HepG2 (cell line): ENCODE measurements around the gene SYCE3. TPM values are rescaled to one million over a fixed set of nuclear protein-coding genes. Genes with fewer than 3 reads are reported as not detected.

Experiments used
- CREB1 ChIP-seq, 2 experiments: fragments of 450-650 bp in 1 of 2; IDR thresholded peaks; 2 replicates each; pipeline ENCODE4 v1.6.1; 2016 to 2017; ENCODE audit warnings: control low read depth in 1 of 2, mild to moderate bottlenecking in 1 of 2, missing compliant biosample characterization in 1 of 2, missing genetic modification characterization in 1 of 2
- ERF ChIP-seq: IDR thresholded peaks from 2 replicates; pipeline ENCODE4 v1.6.1; 2018; ENCODE audit warnings: missing biosample characterization, missing genetic modification reagents
- FOXA3 ChIP-seq: IDR thresholded peaks from 2 replicates; pipeline ENCODE4 v1.6.1; 2016; ENCODE audit warnings: missing genetic modification reagents, missing compliant biosample characterization
- NRL ChIP-seq: sonication (generic); formaldehyde crosslinking; IDR thresholded peaks from 2 replicates; pipeline ENCODE4 v1.5.0; 2020; ENCODE audit warnings: missing genetic modification reagents, mild to moderate bottlenecking, moderate library complexity, borderline replicate concordance
- PCBP2 ChIP-seq: fragments of 200-400 bp; formaldehyde crosslinking; optimal IDR thresholded peaks from 2 replicates; pipeline ENCODE3; 2018; ENCODE audit warnings: low read length, low read depth; ENCODE audit not compliant: poor library complexity, severe bottlenecking
- SAP130 ChIP-seq: IDR thresholded peaks from 2 replicates; pipeline ENCODE4 v1.6.1; 2016; ENCODE audit warnings: low read depth
- SRF ChIP-seq: IDR thresholded peaks from 2 replicates; pipeline ENCODE4 v1.6.1; 2011; ENCODE audit warnings: mild to moderate bottlenecking, low read depth, low read length, moderate library complexity
- SRSF9 ChIP-seq: fragments of 200-400 bp; formaldehyde crosslinking; IDR thresholded peaks from 2 replicates; pipeline ENCODE4 v1.6.1; 2018; ENCODE audit warnings: borderline replicate concordance, mild to moderate bottlenecking, low read depth, low read length; ENCODE audit not compliant: insufficient read depth, poor library complexity, severe bottlenecking
- TBL1XR1 ChIP-seq: fragments of 150-350 bp; IDR thresholded peaks from 2 replicates; pipeline ENCODE4 v1.6.1; 2014; ENCODE audit warnings: borderline replicate concordance, low read length; ENCODE audit not compliant: partially characterized antibody
- ZNF180 ChIP-seq: sonication (generic); formaldehyde crosslinking; IDR thresholded peaks from 2 replicates; pipeline ENCODE4 v1.4.0; 2020; ENCODE audit warnings: low read depth, missing genetic modification reagents, borderline replicate concordance
- ZNF251 ChIP-seq: sonication (generic); formaldehyde crosslinking; IDR thresholded peaks from 2 replicates; pipeline ENCODE4 v1.9.0; 2021; ENCODE audit warnings: mild to moderate bottlenecking, missing genetic modification reagents
- ZNF3 ChIP-seq: IDR thresholded peaks from 2 replicates; pipeline ENCODE4 v1.7.0; 2017; ENCODE audit warnings: inconsistent platforms
- ZNF44 ChIP-seq: sonication (generic); formaldehyde crosslinking; IDR thresholded peaks from 2 replicates; pipeline ENCODE4 v1.5.1; 2020; ENCODE audit warnings: mild to moderate bottlenecking, missing genetic modification reagents
- ZNF598 ChIP-seq: sonication (generic); formaldehyde crosslinking; IDR thresholded peaks from 2 replicates; pipeline ENCODE4 v1.5.1; 2020; ENCODE audit warnings: mild to moderate bottlenecking, missing genetic modification reagents, borderline replicate concordance
- ZNF678 ChIP-seq: sonication (generic); formaldehyde crosslinking; IDR thresholded peaks from 2 replicates; pipeline ENCODE4 v1.4.0; 2020; ENCODE audit warnings: mild to moderate bottlenecking, missing genetic modification reagents
- polyA plus RNA-seq, 8 experiments: library from polyadenylated mRNA; depleted of rRNA in 3 of 8; stranded (reverse) in 7 of 8; unstranded in 1 of 8; fragments of >200 nt; fragmentation: Illumina TruSeq in 4 of 8; extraction: Trizol in 4 of 8; gene quantifications; 2 replicates each; pipeline versions ENCODE4 v1.2.1 to v1.2.3, GENCODE V29; 2011 to 2016; ENCODE audit warnings: low read depth in 4 of 8, missing spikeins in 1 of 8, mixed read lengths in 1 of 8; ENCODE audit not compliant: insufficient read depth in 1 of 8
- total RNA-seq, 5 experiments: library from RNA; depleted of rRNA; stranded (reverse); fragments of >200 nt; fragmentation: Illumina TruSeq; extraction: Trizol; gene quantifications; 2 replicates each; pipeline ENCODE4 v1.2.3, GENCODE V29; 2016; ENCODE audit warnings: low read depth in 1 of 5
- TF ChIP-seq, protein P1 (sequence below): sonication (generic); formaldehyde crosslinking; IDR thresholded peaks from 2 replicates; pipeline ENCODE4 v1.5.0; 2020; ENCODE audit warnings: mild to moderate bottlenecking, missing genetic modification reagents
- TF ChIP-seq, protein P2 (sequence below): sonication (generic); formaldehyde crosslinking; IDR thresholded peaks from 2 replicates; pipeline ENCODE4 v1.8.0; 2022; ENCODE audit warnings: mild to moderate bottlenecking, missing genetic modification reagents, moderate library complexity
- TF ChIP-seq, protein P3 (sequence below): sonication (generic); formaldehyde crosslinking; IDR thresholded peaks from 2 replicates; pipeline ENCODE4 v1.4.0; 2020; ENCODE audit warnings: missing genetic modification reagents, borderline replicate concordance
- TF ChIP-seq, protein P4 (sequence below): sonication (generic); formaldehyde crosslinking; IDR thresholded peaks from 2 replicates; pipeline ENCODE4 v1.4.0; 2020; ENCODE audit warnings: mild to moderate bottlenecking, missing genetic modification reagents
- TF ChIP-seq, protein P5 (sequence below): sonication (generic); formaldehyde crosslinking; IDR thresholded peaks from 2 replicates; pipeline ENCODE4 v1.4.0; 2020; ENCODE audit warnings: missing genetic modification reagents

The SYCE3 gene
- total and polyA plus RNA-seq, 2 of the 13 experiments (the other 11 are each of a cell fraction or from before 2014, with no cell fraction given) = not detected

DNA sequence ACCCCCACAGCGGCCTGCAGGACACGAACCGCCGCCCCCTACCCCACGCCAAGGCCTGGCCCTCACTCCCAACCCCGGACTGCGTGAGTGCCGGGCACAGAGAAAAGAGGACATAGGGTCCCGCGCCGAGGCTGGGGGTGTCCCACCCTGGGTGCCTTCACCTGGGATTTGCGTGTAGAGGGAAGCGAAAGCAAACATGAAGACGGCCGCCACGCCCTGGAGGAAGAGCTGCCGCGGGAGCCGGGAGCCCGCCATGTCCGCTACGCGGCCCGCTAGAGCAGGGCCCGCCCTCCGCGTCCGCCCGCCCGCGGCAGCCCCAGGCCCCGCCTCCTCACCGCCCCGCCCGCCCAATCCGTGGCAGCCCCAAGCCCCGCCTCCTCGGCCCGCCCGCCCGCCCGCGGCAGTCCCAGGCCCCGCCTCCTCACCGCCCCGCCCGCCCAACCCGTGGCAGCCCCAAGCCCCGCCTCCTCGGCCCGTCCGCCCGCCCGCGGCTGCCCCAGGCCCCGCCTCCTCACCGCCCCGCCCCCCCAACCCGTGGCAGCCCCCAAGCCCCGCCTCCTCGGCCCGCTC, 55.2 kb downstream of the SYCE3 start, which contains the start of gene LMF2 (continued):
- TF ChIP-seq, protein P1, sequence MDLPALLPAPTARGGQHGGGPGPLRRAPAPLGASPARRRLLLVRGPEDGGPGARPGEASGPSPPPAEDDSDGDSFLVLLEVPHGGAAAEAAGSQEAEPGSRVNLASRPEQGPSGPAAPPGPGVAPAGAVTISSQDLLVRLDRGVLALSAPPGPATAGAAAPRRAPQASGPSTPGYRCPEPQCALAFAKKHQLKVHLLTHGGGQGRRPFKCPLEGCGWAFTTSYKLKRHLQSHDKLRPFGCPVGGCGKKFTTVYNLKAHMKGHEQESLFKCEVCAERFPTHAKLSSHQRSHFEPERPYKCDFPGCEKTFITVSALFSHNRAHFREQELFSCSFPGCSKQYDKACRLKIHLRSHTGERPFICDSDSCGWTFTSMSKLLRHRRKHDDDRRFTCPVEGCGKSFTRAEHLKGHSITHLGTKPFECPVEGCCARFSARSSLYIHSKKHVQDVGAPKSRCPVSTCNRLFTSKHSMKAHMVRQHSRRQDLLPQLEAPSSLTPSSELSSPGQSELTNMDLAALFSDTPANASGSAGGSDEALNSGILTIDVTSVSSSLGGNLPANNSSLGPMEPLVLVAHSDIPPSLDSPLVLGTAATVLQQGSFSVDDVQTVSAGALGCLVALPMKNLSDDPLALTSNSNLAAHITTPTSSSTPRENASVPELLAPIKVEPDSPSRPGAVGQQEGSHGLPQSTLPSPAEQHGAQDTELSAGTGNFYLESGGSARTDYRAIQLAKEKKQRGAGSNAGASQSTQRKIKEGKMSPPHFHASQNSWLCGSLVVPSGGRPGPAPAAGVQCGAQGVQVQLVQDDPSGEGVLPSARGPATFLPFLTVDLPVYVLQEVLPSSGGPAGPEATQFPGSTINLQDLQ = no peak
- TF ChIP-seq ZNF180 = no peak
- TF ChIP-seq, protein P2, sequence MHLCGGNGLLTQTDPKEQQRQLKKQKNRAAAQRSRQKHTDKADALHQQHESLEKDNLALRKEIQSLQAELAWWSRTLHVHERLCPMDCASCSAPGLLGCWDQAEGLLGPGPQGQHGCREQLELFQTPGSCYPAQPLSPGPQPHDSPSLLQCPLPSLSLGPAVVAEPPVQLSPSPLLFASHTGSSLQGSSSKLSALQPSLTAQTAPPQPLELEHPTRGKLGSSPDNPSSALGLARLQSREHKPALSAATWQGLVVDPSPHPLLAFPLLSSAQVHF (CRISPR knock-in tag) = 0 out of 2 replicates have a peak, but pooled peaks have one; percentile 11
- TF ChIP-seq, protein P3, sequence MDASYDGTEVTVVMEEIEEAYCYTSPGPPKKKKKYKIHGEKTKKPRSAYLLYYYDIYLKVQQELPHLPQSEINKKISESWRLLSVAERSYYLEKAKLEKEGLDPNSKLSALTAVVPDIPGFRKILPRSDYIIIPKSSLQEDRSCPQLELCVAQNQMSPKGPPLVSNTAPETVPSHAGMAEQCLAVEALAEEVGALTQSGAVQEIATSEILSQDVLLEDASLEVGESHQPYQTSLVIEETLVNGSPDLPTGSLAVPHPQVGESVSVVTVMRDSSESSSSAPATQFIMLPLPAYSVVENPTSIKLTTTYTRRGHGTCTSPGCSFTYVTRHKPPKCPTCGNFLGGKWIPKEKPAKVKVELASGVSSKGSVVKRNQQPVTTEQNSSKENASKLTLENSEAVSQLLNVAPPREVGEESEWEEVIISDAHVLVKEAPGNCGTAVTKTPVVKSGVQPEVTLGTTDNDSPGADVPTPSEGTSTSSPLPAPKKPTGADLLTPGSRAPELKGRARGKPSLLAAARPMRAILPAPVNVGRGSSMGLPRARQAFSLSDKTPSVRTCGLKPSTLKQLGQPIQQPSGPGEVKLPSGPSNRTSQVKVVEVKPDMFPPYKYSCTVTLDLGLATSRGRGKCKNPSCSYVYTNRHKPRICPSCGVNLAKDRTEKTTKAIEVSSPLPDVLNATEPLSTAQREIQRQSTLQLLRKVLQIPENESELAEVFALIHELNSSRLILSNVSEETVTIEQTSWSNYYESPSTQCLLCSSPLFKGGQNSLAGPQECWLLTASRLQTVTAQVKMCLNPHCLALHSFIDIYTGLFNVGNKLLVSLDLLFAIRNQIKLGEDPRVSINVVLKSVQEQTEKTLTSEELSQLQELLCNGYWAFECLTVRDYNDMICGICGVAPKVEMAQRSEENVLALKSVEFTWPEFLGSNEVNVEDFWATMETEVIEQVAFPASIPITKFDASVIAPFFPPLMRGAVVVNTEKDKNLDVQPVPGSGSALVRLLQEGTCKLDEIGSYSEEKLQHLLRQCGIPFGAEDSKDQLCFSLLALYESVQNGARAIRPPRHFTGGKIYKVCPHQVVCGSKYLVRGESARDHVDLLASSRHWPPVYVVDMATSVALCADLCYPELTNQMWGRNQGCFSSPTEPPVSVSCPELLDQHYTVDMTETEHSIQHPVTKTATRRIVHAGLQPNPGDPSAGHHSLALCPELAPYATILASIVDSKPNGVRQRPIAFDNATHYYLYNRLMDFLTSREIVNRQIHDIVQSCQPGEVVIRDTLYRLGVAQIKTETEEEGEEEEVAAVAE (CRISPR knock-in tag) = no peak
- TF ChIP-seq ZNF44 = no peak
- TF ChIP-seq ERF (CRISPR knock-in tag) = 0 out of 2 replicates have a peak, but pooled peaks have one; percentile 25
- peak; percentile 28; the same call in 1 of the 2 replicates for TF ChIP-seq NRL (CRISPR knock-in tag)
- TF ChIP-seq ZNF678 (CRISPR knock-in tag) = no peak
- TF ChIP-seq TBL1XR1 = no peak
- TF ChIP-seq, protein P4, sequence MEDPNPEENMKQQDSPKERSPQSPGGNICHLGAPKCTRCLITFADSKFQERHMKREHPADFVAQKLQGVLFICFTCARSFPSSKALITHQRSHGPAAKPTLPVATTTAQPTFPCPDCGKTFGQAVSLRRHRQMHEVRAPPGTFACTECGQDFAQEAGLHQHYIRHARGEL (CRISPR knock-in tag) = no peak
- TF ChIP-seq SRF = no peak
- TF ChIP-seq ZNF251 (CRISPR knock-in tag) = no peak
- TF ChIP-seq, protein P5, sequence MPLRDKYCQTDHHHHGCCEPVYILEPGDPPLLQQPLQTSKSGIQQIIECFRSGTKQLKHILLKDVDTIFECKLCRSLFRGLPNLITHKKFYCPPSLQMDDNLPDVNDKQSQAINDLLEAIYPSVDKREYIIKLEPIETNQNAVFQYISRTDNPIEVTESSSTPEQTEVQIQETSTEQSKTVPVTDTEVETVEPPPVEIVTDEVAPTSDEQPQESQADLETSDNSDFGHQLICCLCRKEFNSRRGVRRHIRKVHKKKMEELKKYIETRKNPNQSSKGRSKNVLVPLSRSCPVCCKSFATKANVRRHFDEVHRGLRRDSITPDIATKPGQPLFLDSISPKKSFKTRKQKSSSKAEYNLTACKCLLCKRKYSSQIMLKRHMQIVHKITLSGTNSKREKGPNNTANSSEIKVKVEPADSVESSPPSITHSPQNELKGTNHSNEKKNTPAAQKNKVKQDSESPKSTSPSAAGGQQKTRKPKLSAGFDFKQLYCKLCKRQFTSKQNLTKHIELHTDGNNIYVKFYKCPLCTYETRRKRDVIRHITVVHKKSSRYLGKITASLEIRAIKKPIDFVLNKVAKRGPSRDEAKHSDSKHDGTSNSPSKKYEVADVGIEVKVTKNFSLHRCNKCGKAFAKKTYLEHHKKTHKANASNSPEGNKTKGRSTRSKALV (CRISPR knock-in tag) = no peak
- no peak for TF ChIP-seq CREB1 (IDR thresholded peaks at IDR 0.05)
- no peak for TF ChIP-seq CREB1 (CRISPR knock-in tag; IDR thresholded peaks at IDR 0.05)
- TF ChIP-seq SRSF9 = no peak
- TF ChIP-seq ZNF598 (CRISPR knock-in tag) = no peak
- no peak for TF ChIP-seq ZNF3
- no peak for TF ChIP-seq PCBP2
- TF ChIP-seq SAP130 = peak; percentile 78
- no peak; the same call in 1 of the 2 replicates for TF ChIP-seq FOXA3 (CRISPR knock-in tag)
